HG03159 (cell line): Measurements from ENCODE around the gene LYPD6.

Experiments
- ATAC-seq: cut with Tn5 transposase; IDR thresholded peaks from one replicate; pipeline ENCODE4 v1.9.1; 2021; ENCODE audit warnings: mild to moderate bottlenecking, moderate library complexity; ENCODE audit not compliant: unreplicated experiment

Gene LYPD6

DNA sequence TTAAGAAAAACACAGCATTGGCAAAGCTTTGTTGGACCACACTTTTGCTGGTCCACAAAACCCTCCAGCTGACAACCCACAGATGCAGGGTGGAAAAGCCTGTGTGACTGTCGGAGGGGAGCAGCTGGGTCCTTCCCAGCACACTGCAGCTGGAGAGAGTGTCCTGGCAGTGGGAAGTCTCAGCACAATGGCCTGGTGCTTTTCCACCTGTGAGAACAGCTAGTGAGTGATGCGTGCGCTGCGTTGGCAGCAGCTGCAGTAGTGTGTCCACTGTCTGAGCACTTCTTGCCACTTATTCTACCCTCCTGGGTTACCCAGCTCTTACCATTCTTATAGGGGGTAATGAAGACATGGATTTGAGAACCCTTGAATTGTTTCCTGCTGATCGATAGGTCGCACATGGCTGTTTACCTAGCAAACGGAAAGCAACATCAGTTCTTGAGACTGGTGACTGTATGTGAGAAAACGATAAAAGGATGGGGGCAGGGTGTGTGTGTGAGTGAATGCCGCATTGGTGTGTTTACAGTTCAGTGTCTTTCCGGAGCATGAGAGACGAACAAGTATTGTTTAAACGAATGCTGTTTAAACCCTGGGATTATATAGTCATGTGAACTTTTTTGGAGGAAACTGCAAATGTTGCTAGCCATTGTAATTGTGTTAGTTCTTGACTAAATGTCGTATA is 69.7 kb downstream of the LYPD6 start:
- no peak for ATAC-seq

DNA sequence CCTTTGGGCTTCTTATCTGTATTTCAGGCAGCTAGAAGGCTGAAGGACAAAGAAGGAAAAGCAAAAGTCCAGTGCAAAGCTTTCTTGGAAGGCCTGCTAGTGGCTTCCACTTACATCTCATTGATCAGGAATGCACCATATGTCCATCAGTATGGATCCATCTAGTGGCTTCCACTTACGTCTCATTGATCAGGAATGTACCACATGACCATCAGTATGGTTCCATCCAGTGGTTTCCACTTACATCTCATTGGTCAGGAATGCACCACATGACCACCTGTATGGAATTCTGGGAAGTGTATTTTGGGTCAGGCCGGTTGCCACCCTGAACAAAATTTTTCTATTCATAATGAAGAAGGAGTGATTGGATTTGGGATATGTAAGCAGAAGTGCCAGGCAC is 70.6 kb downstream of the LYPD6 start:
- no peak for ATAC-seq

DNA sequence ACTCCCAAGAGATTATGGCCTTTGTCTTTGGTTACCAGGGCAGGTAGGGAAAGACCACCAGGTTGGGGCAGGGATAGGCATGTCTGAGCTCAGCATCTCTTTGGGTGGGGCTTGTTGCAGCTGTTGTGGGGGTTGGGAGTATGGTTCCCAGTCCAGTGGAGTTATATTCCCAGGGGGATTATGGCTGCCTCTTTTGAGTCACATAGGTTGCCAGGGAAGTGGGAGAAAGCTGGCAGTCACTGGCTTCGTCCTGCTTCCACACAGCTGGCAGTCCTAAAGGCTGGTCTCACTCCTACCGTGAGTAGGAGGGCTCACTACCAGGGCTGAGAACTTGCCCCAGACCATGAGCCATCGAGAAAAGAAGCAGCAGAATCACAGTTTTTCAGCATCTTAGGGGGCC is 79.1 kb downstream of the LYPD6 start:
- no peak for ATAC-seq

- ATAC-seq: no peak
These were observed 80.5 kb downstream of the LYPD6 start for GRCh38 chr2:149410701-149411484.

GRCh38 chr2:149413487-149413886 is 83.1 kb downstream of the LYPD6 start:
- ATAC-seq: no peak

GRCh38 chr2:149415086-149415485 is 84.7 kb downstream of the LYPD6 start:
- ATAC-seq: no peak

- ATAC-seq: no peak
These were observed 87.7 kb downstream of the LYPD6 start for GRCh38 chr2:149418065-149418464.

DNA sequence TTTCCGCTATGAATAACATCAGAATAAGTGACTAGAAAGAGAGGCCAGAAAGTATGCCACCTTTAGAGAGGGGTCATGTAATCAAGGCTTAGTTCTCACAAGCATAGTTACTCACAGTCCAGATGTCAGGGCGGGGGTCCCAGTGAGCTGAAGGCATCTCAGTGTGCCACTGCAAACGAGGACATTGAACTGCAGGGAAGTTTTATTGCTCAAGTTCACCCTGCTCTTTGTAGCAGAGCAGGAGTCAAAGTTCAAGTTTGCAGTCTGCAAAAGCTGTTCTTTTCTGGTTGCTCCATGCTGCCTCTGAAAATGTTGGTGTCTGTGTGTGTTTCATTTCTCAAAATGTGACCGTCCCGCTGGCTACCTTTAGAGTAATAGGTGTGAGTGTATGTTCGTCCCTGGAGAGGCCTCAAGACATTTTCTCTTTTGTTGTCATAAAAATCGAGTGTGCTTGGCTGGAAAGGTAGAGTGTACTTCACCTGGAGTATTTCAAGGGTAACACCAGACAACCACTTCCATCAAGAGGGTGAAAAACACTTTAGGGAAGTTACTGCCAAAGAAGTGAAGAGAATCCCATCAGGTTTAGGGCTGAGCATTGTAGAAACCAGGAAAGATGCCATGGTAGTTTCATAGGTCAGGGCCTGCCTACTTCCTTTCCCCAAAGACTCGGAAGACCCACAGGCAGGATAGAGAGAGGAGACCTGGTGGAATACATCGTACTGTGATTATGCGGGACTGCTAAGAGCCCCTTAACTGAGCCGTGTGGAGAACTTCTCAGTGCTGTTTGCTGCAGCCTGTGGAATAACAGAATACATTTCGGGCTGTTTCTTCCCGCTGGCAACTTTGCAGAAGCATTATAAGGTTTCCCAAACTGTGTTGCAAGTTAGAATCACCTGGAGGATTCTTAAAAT is 89.9 kb downstream of the LYPD6 start:
- no peak for ATAC-seq

GRCh38 chr2:149421791-149422190 is 91.4 kb downstream of the LYPD6 start:
- ATAC-seq: no peak

DNA sequence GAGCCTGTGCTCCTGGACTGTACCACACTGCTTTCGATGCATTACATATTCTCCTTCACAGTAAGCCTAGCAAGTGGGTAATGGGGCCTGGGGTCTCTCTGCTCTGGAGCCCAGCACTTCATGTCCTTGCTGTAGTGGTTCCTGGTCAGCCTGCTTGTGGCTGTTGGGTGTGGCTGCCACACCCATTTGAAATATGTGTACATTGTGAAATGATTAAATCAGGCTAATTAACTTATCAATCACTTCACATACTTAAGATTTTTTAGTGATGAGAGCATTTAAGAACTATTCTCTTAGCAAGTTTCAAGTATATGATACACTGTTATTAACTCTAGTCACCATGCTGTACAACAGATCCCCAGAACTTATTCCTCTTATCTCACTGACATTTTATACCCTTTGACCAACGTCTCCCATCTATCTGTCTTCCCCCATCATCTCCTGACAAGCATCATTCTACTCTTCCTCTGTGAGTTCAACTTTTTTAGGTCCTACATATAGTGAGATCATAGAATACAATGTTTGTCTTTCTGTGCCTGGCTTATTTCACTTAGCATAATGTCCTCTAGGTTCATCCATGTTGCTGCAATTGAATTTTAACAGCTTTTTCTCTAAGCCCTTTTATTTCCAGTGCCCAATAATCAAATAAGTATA is 92.1 kb downstream of the LYPD6 start:
- no peak for ATAC-seq

GRCh38 chr2:149422991-149423338 is 92.6 kb downstream of the LYPD6 start:
- ATAC-seq: no peak

- ATAC-seq: no peak
These were observed 93.2 kb downstream of the LYPD6 start for GRCh38 chr2:149423630-149424029.

GRCh38 chr2:149427387-149427786 is 97.0 kb downstream of the LYPD6 start:
- ATAC-seq: no peak

GRCh38 chr2:149428783-149429182 is 98.4 kb downstream of the LYPD6 start:
- ATAC-seq: no peak

DNA sequence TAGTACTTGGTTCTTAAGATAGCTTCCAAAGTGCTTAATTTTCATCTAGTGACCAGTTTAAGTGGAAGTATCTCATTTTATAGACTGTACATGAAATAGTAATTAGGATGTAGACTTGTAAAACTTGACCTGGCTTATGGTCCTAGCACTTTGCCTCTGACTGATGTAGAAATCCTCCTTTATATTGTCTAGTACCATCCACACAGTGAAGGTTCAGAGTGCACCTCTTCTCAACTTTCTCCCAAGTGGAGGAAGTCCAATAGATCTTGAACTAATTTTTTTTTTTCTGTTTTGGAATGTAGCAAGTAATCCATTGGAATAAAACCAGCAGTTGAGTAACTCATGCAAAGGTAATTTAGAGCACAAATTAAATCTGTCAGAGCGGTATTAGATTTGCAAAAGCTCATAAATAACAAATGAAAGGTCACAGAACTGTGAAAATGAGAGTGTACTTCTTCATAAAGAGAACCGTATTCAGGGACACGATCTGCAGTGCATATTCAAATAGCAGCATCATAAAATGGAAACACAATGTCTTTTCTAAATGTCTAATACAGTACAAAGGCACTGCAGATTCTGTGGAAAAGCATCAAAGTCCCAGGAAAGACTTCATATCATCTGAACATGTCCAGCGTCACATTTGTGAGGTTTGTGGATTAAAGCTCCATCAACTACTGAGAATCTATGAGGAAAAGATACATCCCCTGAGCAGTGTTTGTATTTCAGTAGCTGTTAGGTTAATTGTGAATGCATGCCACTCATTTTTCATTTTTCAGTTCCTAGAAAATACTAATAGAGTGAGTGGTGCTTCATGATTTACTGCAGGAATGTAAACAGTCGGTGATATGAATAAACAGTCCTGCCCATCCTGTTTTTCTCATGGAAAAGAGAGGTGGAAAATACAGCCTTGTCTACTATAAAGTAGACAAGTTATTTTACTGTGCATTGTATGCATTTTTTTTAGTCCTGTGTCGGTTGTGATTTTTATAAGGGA is 100.7 kb downstream of the LYPD6 start:
- no peak for ATAC-seq

GRCh38 chr2:149438330-149438960 is 108.1 kb downstream of the LYPD6 start:
- no peak for ATAC-seq

DNA sequence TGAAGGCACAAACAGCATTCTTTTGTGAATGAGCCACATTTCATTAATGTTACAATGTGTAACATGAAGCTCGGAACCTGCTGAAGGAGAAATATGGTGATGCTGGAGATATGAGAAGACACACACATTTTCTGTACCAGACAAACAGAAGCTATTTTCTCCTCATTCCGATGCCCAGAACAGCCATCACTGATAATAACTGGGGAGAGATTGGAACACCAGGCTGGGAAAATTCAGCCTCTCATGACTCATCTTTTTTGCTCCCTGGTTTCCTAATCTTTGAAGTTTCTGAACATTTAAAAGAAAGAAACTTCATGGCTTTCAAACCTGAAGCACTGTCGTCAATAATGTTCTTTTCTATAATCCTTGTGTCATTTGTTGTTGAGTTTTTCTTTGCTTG is 110.9 kb downstream of the LYPD6 start:
- ATAC-seq: no peak

DNA sequence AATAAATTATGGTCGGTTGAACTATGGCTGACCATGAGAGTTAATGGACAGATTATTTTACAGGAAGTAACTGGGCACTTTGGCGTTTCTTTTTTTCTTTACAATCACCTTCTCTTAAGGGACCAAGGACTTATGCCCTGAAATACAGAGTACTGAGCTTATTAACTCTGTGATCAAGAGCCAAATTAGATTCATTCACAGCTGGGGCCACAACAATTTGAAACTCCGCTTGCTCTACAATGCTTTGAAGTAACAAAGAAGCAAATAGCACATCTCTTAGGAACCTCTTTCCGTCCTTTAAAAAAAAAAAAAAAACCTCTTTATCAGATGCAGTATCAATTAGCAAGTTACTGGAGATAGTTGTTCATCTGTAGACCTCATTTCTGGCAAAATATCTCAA is 112.0 kb downstream of the LYPD6 start:
- no peak for ATAC-seq

GRCh38 chr2:149443150-149443549 is 112.8 kb downstream of the LYPD6 start:
- ATAC-seq: no peak
